Measurements from ENCODE around the gene DNAJC8.

The DNAJC8 gene, protein sequence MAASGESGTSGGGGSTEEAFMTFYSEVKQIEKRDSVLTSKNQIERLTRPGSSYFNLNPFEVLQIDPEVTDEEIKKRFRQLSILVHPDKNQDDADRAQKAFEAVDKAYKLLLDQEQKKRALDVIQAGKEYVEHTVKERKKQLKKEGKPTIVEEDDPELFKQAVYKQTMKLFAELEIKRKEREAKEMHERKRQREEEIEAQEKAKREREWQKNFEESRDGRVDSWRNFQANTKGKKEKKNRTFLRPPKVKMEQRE

GRCh38 chr1:28232558-28233263 lies at the start of gene DNAJC8:
Gene DNAJC8, minus strand, starts transcription at chr1:28233029. Its CDS starts 31 bp downstream, at chr1:28232998.
- peak; percentile 98 for DNase-seq

DNA sequence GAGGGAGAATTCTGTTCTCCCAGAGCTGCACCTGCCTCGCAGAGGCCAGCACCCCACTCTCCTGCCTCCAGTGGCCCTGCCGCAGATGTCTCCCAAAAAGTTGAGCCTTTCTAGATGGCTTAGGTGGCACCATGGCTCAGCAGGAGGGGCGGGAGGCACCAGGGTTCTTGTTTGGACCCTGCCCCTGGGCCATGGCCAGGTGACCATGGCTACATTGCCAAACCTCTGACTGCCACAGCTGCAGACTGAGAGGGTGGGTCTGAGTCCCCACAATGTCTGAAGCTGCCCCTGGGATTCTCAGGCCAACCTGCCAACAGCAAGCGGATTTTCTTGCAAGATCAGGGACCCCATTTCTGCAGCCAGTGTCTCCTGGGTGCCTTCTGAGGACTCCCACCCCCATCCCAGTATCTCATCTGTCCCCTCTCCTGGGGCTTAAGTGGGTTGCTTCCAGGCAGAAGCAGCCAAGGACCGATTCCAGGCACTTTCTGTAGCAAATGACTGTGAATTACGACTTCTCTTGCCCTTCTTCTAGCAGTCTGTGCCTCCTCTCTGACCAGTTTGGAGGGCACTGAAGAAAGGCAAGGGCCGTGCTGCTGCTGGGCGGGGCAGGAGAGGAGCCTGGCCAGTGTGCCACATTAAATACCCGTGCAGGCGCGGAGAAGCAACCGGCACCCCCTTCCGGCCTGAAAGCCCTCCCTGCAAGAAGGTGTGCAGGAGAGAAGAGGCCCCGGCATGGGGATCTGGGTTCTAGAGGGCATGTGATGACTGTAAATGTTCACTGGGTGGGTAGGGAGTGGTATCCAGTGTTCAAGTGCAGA lies 49.0 kb upstream of the DNAJC8 start:
- no peak for DNase-seq

DNA sequence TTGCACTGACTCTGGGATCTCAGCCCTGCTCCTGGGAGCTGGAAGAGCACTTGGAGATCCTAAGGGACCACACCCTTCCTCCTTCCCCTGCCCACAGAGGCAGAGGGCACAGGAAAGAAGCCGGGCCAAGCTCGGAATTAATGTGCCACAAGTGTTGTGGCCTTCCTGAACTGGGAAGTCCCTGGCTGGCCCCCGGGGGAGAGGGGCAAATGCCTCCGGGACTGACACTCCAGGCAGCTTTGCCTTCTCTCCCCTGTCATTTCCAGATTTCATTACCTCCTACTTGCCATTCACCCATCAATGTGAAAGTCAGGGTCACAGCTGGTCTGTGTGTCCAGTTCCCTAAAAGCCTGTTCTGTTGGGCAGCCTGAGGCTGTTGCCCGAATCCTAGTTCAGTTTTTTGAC lies 48.1 kb upstream of the DNAJC8 start:
- DNase-seq = no peak

DNA sequence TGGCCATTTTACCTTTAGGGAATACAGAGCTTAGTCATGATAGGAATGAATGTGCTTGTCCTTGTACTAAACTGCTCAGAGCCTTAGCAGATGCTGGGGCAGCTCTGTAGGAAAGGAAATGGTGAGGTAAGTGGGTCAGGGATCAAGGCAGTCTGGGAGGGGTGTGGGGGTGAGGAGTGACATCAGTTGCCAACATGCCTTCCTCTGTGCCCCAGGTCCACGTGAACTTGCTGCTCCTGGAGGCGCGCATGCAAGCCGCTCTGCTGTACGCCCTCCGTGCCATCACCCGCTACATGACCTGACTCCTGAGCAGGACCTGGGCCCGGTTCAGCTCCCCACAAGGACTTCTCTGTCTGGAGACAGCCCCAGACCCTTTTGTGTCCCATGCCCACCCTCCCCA lies 47.7 kb upstream of the DNAJC8 start:
- DNase-seq = no peak

DNA sequence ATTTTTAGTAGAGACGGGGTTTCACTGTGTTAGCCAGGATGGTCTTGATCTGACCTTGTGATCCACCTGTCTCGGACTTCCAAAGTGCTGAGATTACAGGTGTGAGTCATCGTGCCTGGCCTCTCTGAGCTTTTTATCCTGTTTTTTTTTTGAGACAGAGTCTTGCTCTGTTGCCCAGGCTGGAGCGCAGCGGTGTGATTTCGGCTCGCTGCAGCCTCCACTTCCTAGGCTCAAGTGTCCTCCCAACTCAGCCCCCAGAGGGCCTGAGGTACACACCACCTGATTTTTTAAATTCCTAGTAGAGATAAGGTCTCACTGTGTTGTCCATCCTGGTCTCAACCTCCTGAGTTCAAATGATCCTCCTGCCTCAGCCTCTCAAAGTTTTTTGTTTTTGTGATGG lies 46.9 kb upstream of the DNAJC8 start:
- no peak for DNase-seq

GRCh38 chr1:28278763-28279162 lies 45.9 kb upstream of the DNAJC8 start:
- DNase-seq = no peak

GRCh38 chr1:28273216-28273860 lies 40.5 kb upstream of the DNAJC8 start:
- DNase-seq = no peak

DNA sequence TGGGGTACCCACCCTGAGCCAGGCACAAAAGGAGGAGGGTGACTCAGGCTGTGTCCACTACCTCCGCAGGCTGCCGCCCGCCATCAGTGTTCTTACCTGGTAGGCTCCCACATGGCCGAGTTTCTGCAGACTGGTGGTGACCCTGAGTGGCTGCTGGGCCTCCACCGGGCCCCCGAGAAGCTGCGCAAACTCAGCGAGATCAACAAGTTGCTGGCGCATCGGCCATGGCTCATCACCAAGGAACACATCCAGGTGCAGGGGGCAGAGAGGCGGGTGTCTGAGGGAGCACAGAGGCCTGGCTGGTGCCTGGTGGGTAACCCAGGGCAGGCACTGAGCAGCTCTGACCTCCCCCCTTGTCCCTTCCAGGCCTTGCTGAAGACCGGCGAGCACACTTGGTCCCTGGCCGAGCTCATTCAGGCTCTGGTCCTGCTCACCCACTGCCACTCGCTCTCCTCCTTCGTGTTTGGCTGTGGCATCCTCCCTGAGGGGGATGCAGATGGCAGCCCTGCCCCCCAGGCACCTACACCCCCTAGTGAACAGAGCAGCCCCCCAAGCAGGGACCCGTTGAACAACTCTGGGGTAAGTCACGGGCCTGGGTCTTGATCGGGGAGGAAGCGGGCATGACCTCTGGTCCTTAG lies 39.5 kb upstream of the DNAJC8 start:
- DNase-seq = no peak

DNA sequence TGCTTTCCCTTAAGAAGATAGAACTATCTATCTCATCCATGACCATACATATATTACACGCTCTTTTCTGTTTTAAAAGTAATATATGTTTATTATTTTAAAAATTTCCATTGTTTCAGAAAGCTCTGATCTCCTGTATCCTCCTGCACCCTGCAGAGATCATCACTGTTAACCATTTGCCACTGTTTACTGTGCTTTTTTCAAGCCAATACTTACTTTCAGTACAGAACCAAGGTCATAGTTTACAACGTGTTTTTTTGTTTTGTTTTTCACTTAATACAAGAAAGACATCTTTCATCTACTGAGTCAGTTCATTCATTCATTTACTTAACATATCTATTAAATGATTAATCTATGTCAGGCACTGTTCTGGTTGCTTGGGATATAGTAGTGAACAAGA lies 36.7 kb upstream of the DNAJC8 start:
- DNase-seq = no peak

DNA sequence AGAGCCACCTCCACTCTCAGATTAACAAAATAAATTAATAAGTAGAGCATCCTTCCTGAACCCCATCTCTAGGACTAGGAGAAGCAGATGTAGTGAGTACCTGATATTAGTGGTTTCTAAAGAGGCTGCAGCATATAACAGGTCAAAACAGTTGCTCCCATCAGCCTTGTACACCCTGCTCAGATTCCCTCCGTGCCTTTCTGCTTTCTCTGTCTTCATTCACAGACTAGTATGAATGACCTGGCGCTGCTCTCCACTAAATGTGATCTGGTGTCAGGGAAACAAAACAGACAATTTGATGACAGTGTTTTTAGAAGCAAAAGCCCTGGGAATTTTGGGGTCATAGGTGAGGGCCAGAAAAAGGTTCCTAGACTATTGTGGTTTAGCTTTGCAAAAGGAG lies 34.8 kb upstream of the DNAJC8 start:
- DNase-seq = no peak

- DNase-seq = no peak
Measured at GRCh38 chr1:28266920-28267322, 34.1 kb upstream of the DNAJC8 start.

- no peak for DNase-seq
Measured at GRCh38 chr1:28265577-28265976, 32.7 kb upstream of the DNAJC8 start.

- no peak for DNase-seq
Measured at GRCh38 chr1:28264897-28265296, 32.1 kb upstream of the DNAJC8 start.

GRCh38 chr1:28260803-28261174 lies 28.0 kb upstream of the DNAJC8 start:
- DNase-seq = no peak

DNA sequence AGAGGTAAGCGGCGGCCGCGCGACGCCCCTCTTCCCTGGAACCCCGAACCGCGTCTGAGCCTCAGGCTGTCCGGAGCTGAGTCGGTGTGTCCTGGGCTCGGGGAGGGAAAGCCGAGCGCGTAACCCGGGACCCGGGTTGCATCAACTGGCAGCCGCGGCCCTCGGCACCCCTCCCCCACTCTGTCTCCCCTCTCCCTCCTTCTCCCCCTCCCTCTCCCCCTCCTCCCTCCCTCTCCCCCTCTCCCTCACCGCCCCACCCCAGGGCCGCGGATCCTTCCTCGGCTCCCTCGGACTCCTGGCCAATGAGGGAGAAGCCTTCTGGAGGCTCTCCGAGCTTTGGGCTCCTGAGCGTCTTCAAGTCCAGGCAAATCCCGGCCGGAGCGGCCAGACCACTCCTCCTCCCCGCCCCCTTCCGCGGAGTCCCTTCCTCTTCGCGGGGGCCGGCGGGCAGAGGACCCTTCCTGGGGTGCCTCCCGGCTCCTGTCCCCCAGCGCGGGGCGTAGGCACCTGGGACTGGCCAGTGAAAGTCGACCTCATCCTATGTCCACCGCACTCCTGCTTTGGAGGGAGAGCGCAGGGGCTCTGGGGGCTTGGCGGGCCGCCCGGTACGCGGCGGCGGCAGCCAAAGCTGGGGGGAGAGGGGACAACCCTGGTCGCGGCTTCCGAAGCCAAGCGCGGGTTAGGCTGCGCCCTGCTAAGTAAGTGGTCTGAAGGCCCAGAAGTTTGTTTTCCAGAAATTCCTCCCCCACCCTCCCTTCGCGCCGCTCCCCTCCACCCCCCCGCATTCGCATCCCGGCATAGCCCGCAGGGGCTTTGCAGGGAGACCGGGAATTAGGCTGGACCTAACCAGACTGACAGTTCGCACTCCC lies 27.3 kb upstream of the DNAJC8 start:
- DNase-seq = peak; percentile 46

DNA sequence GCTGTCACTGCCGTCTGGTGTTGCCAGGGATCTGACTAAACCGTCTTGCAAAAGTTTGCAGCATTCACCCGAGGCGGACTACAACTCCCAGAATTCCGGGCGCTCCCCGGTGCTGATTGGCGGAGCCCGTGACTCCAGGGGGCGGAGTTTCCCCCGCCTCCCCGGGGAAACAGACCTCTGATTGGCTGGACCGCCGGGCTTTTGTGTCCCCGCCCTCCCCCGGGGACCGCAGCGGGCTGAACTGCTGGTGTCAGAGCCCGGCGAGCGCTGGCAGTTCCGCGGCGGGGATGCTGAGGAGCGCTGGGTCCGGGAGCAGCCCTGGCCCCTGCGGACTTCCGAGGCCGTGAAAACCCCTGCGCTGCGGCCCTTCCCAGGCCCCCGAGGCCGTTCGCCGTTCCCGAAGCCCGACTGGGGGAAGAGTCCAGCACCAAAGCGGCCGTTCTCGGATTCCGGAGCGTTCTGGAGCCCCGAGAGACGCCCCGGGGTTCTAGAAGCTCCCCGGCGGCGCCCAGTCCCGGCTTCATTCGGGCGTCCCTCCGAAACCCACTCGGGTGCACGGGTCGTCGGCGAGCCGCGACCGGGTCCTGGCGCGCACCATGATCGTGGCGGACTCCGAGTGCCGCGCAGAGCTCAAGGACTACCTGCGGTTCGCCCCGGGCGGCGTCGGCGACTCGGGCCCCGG lies 26.6 kb upstream of the DNAJC8 start, which contains the start of gene SESN2:
Gene SESN2, plus strand, starts transcription at position 267 of the 682 bp plus-strand sequence. Its CDS starts 330 bp downstream, at position 597.
- peak; percentile 99 for DNase-seq

GRCh38 chr1:28258628-28259251 lies 25.9 kb upstream of the DNAJC8 start:
- DNase-seq = no peak

GRCh38 chr1:28257736-28258135 lies 24.9 kb upstream of the DNAJC8 start:
- DNase-seq = no peak

DNA sequence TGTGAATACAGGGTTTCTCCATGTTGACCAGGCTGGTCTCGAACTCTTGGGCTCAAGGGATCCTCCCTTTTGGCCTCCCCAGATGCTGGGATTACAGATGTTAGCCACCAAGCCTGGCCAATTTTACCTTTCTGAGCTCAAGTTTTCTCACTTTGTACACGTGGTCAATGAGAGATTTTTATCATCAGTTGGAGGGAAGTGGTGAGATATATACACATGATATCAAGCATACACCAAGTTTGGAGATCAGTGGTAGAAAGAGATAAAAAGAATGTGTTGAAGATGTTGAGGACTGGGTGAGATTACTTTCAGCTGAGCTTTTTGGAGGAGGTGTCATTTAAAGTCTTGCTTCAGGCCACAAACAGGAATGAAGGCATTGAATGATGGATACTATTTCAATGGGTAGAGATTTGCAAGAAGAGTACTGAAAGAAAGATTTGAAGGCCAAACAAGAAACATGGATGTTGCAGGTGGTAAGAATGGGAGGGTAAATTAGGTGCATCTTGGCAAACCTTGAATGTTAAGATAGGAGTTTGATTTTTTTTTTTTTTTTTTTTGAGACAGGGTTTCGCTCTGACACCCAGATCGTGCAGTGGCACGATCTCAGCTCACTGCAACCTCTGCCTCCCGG lies 23.5 kb upstream of the DNAJC8 start:
- no peak for DNase-seq

GRCh38 chr1:28249866-28250295 lies 17.1 kb upstream of the DNAJC8 start:
- DNase-seq = no peak

Measured in activated CD4-positive, alpha-beta T cell treated with anti-CD3 and anti-CD28 coated beads, Interleukin-2, amount 50 U/mL, for 48 hours (primary cell).